ENCODE data around the gene CEL. TPM values are rescaled to one million over a fixed set of nuclear protein-coding genes. Genes with fewer than 3 reads are reported as not detected.

The CEL gene
- total and polyA plus RNA-seq, 5 donors from 2014 or later: 0.37 TPM; not detected in 4

- H3K36me3 ChIP-seq (ENCODE audit: control insufficient read depth, insufficient read depth, low read length): peaks cover 92% of the 10 kb centered on the region
- H3K27ac ChIP-seq (ENCODE audit: insufficient read depth, low read length, poor library complexity, severe bottlenecking): no peak overlapping the region
- Mint-ChIP-seq H3K4me3 (no peak overlapping the region), H3K27ac (no peak overlapping the region), H3K4me1 (no peaks in the 10 kb centered on the region), H3K36me3 (peaks cover 25% of the 10 kb centered on the region), H3K27me3 (no peaks in the 10 kb centered on the region), H3K9me3 (peaks cover 0 to 3% (median 0%) of the 10 kb centered on the region in 7 donors)
- H3K4me1 ChIP-seq (ENCODE audit: control insufficient read depth, insufficient read depth, low read length, poor library complexity, severe bottlenecking): no peaks in the 10 kb centered on the region
- no peaks in the 10 kb centered on the region for H3K9me3 ChIP-seq (ENCODE audit: control insufficient read depth in 2 of 2, low read length in 2 of 2)
- ATAC-seq (ENCODE audit: low read depth in 2 of 2): no peak
- H3K4me3 ChIP-seq (ENCODE audit: low read depth, low read length): no peak overlapping the region
- no peaks in the 10 kb centered on the region for H3K27me3 ChIP-seq (ENCODE audit: control insufficient read depth, insufficient read depth, low read length)
- DNase-seq: no peak
Observed at GRCh38 chr9:133103987-133104505, 42.3 kb downstream of the CEL start.

GRCh38 chr9:133104718-133105460, 43.1 kb downstream of the CEL start:
- H3K9me3 ChIP-seq (ENCODE audit: control insufficient read depth in 2 of 2, low read length in 2 of 2): no peaks in the 10 kb centered on the region
- H3K4me1 ChIP-seq (ENCODE audit: control insufficient read depth, insufficient read depth, low read length, poor library complexity, severe bottlenecking): no peaks in the 10 kb centered on the region
- DNase-seq (no peak), ATAC-seq (ENCODE audit: low read depth in 2 of 2) (no peak)
- no peak overlapping the region for H3K27ac Mint-ChIP-seq
- peaks cover 0 to 2% (median 0%) of the 10 kb centered on the region in 4 donors for H3K4me1 Mint-ChIP-seq
- H3K27me3 ChIP-seq (ENCODE audit: control insufficient read depth, insufficient read depth, low read length): no peaks in the 10 kb centered on the region
- H3K27ac ChIP-seq (ENCODE audit: insufficient read depth, low read length, poor library complexity, severe bottlenecking): no peak overlapping the region
- peaks cover 92% of the 10 kb centered on the region for H3K36me3 ChIP-seq (ENCODE audit: control insufficient read depth, insufficient read depth, low read length)
- no peak overlapping the region for H3K4me3 Mint-ChIP-seq
- H3K9me3 Mint-ChIP-seq: no peaks in the 10 kb centered on the region
- peaks cover 19% of the 10 kb centered on the region for H3K36me3 Mint-ChIP-seq
- H3K4me3 ChIP-seq (ENCODE audit: low read depth, low read length): no peak overlapping the region
- H3K27me3 Mint-ChIP-seq: no peaks in the 10 kb centered on the region

GRCh38 chr9:133105461-133105770, 43.6 kb downstream of the CEL start:
- H3K9me3 Mint-ChIP-seq: no peaks in the 10 kb centered on the region
- Histone ChIP-seq H3K9me3 (ENCODE audit: control insufficient read depth in 2 of 2, low read length in 2 of 2) (no peaks in the 10 kb centered on the region), H3K4me1 (ENCODE audit: control insufficient read depth, insufficient read depth, low read length, poor library complexity, severe bottlenecking) (no peaks in the 10 kb centered on the region), H3K27me3 (ENCODE audit: control insufficient read depth, insufficient read depth, low read length) (no peaks in the 10 kb centered on the region), H3K4me3 (ENCODE audit: low read depth, low read length) (no peak overlapping the region), H3K36me3 (ENCODE audit: control insufficient read depth, insufficient read depth, low read length) (peaks cover 92% of the 10 kb centered on the region), H3K27ac (ENCODE audit: insufficient read depth, low read length, poor library complexity, severe bottlenecking) (no peak overlapping the region)
- ATAC-seq (ENCODE audit: low read depth in 2 of 2) (no peak), DNase-seq (no peak)
- H3K4me3 Mint-ChIP-seq: no peak overlapping the region
- H3K27ac Mint-ChIP-seq: no peak overlapping the region
- peaks cover 0 to 2% (median under 1%) of the 10 kb centered on the region in 4 donors for H3K4me1 Mint-ChIP-seq
- H3K36me3 Mint-ChIP-seq: peaks cover 20% of the 10 kb centered on the region
- H3K27me3 Mint-ChIP-seq: no peaks in the 10 kb centered on the region

GRCh38 chr9:133106511-133107244, 44.9 kb downstream of the CEL start:
- no peak for ATAC-seq (ENCODE audit: low read depth in 2 of 2)
- Mint-ChIP-seq H3K4me1 (peaks cover 0 to 5% (median under 1%) of the 10 kb centered on the region in 4 donors), H3K4me3 (no peak overlapping the region), H3K9me3 (no peaks in the 10 kb centered on the region), H3K27ac (peak overlapping the region in 2 of 3 donors; percentile 29 to 63), H3K27me3 (no peaks in the 10 kb centered on the region), H3K36me3 (peaks cover 16% of the 10 kb centered on the region)
- Histone ChIP-seq H3K27me3 (ENCODE audit: control insufficient read depth, insufficient read depth, low read length) (no peaks in the 10 kb centered on the region), H3K36me3 (ENCODE audit: control insufficient read depth, insufficient read depth, low read length) (peaks cover 90% of the 10 kb centered on the region), H3K4me1 (ENCODE audit: control insufficient read depth, insufficient read depth, low read length, poor library complexity, severe bottlenecking) (no peaks in the 10 kb centered on the region), H3K9me3 (ENCODE audit: control insufficient read depth in 2 of 2, low read length in 2 of 2) (no peaks in the 10 kb centered on the region), H3K4me3 (ENCODE audit: low read depth, low read length) (no peak overlapping the region), H3K27ac (ENCODE audit: insufficient read depth, low read length, poor library complexity, severe bottlenecking) (no peak overlapping the region)
- DNase-seq: no peak

- peaks cover 16% of the 10 kb centered on the region for H3K36me3 Mint-ChIP-seq
- peaks cover under 1% of the 10 kb centered on the region for H3K4me1 ChIP-seq (ENCODE audit: control insufficient read depth, insufficient read depth, low read length, poor library complexity, severe bottlenecking)
- H3K27ac ChIP-seq (ENCODE audit: insufficient read depth, low read length, poor library complexity, severe bottlenecking): no peak overlapping the region
- H3K4me3 ChIP-seq (ENCODE audit: low read depth, low read length): no peak overlapping the region
- H3K27ac Mint-ChIP-seq: no peak overlapping the region
- no peaks in the 10 kb centered on the region for H3K9me3 ChIP-seq (ENCODE audit: control insufficient read depth in 2 of 2, low read length in 2 of 2)
- peaks cover 0 to 5% (median under 1%) of the 10 kb centered on the region in 4 donors for H3K4me1 Mint-ChIP-seq
- no peaks in the 10 kb centered on the region for H3K27me3 Mint-ChIP-seq
- no peak for ATAC-seq (ENCODE audit: low read depth in 2 of 2)
- no peaks in the 10 kb centered on the region for H3K9me3 Mint-ChIP-seq
- no peaks in the 10 kb centered on the region for H3K27me3 ChIP-seq (ENCODE audit: control insufficient read depth, insufficient read depth, low read length)
- H3K36me3 ChIP-seq (ENCODE audit: control insufficient read depth, insufficient read depth, low read length): peaks cover 89% of the 10 kb centered on the region
- no peak for DNase-seq
- H3K4me3 Mint-ChIP-seq: peak overlapping the region in 1 of 4 donors; percentile 38
Observed at GRCh38 chr9:133107245-133107722, 45.5 kb downstream of the CEL start.

- Histone ChIP-seq H3K27me3 (ENCODE audit: control insufficient read depth, insufficient read depth, low read length) (no peaks in the 10 kb centered on the region), H3K9me3 (ENCODE audit: control insufficient read depth in 2 of 2, low read length in 2 of 2) (no peaks in the 10 kb centered on the region), H3K4me1 (ENCODE audit: control insufficient read depth, insufficient read depth, low read length, poor library complexity, severe bottlenecking) (peaks cover 10% of the 10 kb centered on the region), H3K4me3 (ENCODE audit: low read depth, low read length) (no peak overlapping the region), H3K36me3 (ENCODE audit: control insufficient read depth, insufficient read depth, low read length) (peaks cover 81% of the 10 kb centered on the region), H3K27ac (ENCODE audit: insufficient read depth, low read length, poor library complexity, severe bottlenecking) (no peak overlapping the region)
- H3K9me3 Mint-ChIP-seq: no peaks in the 10 kb centered on the region
- H3K27me3 Mint-ChIP-seq: no peaks in the 10 kb centered on the region
- DNase-seq (no peak), ATAC-seq (ENCODE audit: low read depth in 2 of 2) (no peak)
- H3K4me1 Mint-ChIP-seq: peaks cover 0 to 13% (median under 1%) of the 10 kb centered on the region in 4 donors
- no peak overlapping the region for H3K4me3 Mint-ChIP-seq
- H3K36me3 Mint-ChIP-seq: peaks cover 13% of the 10 kb centered on the region
- peak overlapping the region in 1 of 3 donors; percentile 32 for H3K27ac Mint-ChIP-seq
Observed at GRCh38 chr9:133107961-133108793, 46.4 kb downstream of the CEL start.

- H3K36me3 Mint-ChIP-seq: peaks cover 12% of the 10 kb centered on the region
- no peak for ATAC-seq (ENCODE audit: low read depth in 2 of 2)
Observed at GRCh38 chr9:133108794-133109641, 47.2 kb downstream of the CEL start.

More at GRCh38 chr9:133108794-133109641, 47.2 kb downstream of the CEL start:
- no peak for DNase-seq
- Mint-ChIP-seq H3K4me3 (no peak overlapping the region), H3K27ac (no peak overlapping the region), H3K9me3 (no peaks in the 10 kb centered on the region), H3K4me1 (peaks cover 0 to 21% (median under 1%) of the 10 kb centered on the region in 4 donors), H3K27me3 (no peaks in the 10 kb centered on the region)
- H3K27ac ChIP-seq (ENCODE audit: insufficient read depth, low read length, poor library complexity, severe bottlenecking): no peak overlapping the region
- peaks cover 18% of the 10 kb centered on the region for H3K4me1 ChIP-seq (ENCODE audit: control insufficient read depth, insufficient read depth, low read length, poor library complexity, severe bottlenecking)
- no peak overlapping the region for H3K4me3 ChIP-seq (ENCODE audit: low read depth, low read length)
- peaks cover 73% of the 10 kb centered on the region for H3K36me3 ChIP-seq (ENCODE audit: control insufficient read depth, insufficient read depth, low read length)
- H3K27me3 ChIP-seq (ENCODE audit: control insufficient read depth, insufficient read depth, low read length): no peaks in the 10 kb centered on the region
- H3K9me3 ChIP-seq (ENCODE audit: control insufficient read depth in 2 of 2, low read length in 2 of 2): no peaks in the 10 kb centered on the region

All from CD4-positive, CD25-positive, alpha-beta regulatory T cell (primary cell).